ENCODE results near the gene TRAPPC2.

GRCh38 chrX:13721371-13721770 is 13.0 kb downstream of the TRAPPC2 start:
- no peak for TF ChIP-seq POLR2A (IDR thresholded peaks at IDR 0.05)
- TF ChIP-seq CTCF (IDR thresholded peaks at IDR 0.05): no peak

Data from testis (tissue), 2 donors.